GM12878 (cell line): Measurements from ENCODE around the gene COG2.

ENCODE experiments used
- CBFB ChIP-seq: IDR thresholded peaks from 2 replicates; pipeline ENCODE4 v1.6.1; 2016; ENCODE audit warnings: antibody characterized with exemption, low read depth
- CEBPB ChIP-seq, 2 experiments: fragments of 150-350 bp in 1 of 2; IDR thresholded peaks; 2 replicates each; pipeline ENCODE4 v1.6.1; 2012 to 2014; ENCODE audit warnings: low read depth in 2 of 2, low read length in 2 of 2, borderline replicate concordance in 1 of 2, inconsistent platforms in 1 of 2
- EGR1 ChIP-seq, 2 experiments: IDR thresholded peaks; 1 replicate in 1 of 2; 2 replicates in 1 of 2; pipeline ENCODE4 v1.6.1; 2011 to 2012; ENCODE audit warnings: low read depth in 2 of 2, low read length in 2 of 2, borderline replicate concordance in 1 of 2, mild to moderate bottlenecking in 1 of 2, moderate library complexity in 1 of 2
- FOS ChIP-seq: IDR thresholded peaks from 3 replicates; pipeline ENCODE4 v1.6.1; 2011; ENCODE audit warnings: borderline replicate concordance; ENCODE audit not compliant: insufficient read length; ENCODE audit errors: extremely low read depth
- GABPA ChIP-seq: IDR thresholded peaks from 2 replicates; pipeline ENCODE4 v1.6.1; 2014; ENCODE audit warnings: antibody characterized with exemption, low read depth, mild to moderate bottlenecking, inconsistent platforms
- JUND ChIP-seq: IDR thresholded peaks from 2 replicates; pipeline ENCODE4 v1.6.1; 2012; ENCODE audit warnings: low read depth, mild to moderate bottlenecking, low read length, improper control_type of control experiment, moderate library complexity
- POLR2AphosphoS5 ChIP-seq: IDR thresholded peaks from 2 replicates; pipeline ENCODE4 v1.6.1; 2011; ENCODE audit warnings: mild to moderate bottlenecking, low read length, inconsistent platforms
- POU2F2 ChIP-seq: IDR thresholded peaks from 3 replicates; pipeline ENCODE4 v1.6.1; 2011; ENCODE audit warnings: low read depth, mild to moderate bottlenecking, low read length, borderline replicate concordance
- RELA ChIP-seq: fragments of 450-650 bp; IDR thresholded peaks from 2 replicates; pipeline ENCODE4 v1.8.0; 2014; ENCODE audit warnings: borderline replicate concordance; ENCODE audit not compliant: partially characterized antibody
- TAF1 ChIP-seq: IDR thresholded peaks from 2 replicates; pipeline ENCODE4 v1.6.1; 2011; ENCODE audit warnings: mild to moderate bottlenecking, low read depth, low read length, borderline replicate concordance
- ZNF207 ChIP-seq: fragments of 450-650 bp; IDR thresholded peaks from 2 replicates; pipeline ENCODE4 v1.6.1; 2014; ENCODE audit warnings: antibody characterized with exemption, mild to moderate bottlenecking, borderline replicate concordance
- TF ChIP-seq, protein P1 (sequence below), 3 experiments: IDR thresholded peaks in 2 of 3; conservative IDR thresholded peaks in 1 of 3; 2 replicates each; pipeline ENCODE4 v1.5.1; 2011; ENCODE audit warnings: low read depth in 3 of 3, low read length in 3 of 3, mild to moderate bottlenecking in 3 of 3, control low read depth in 2 of 3, moderate library complexity in 2 of 3, inconsistent platforms in 1 of 3, mixed read lengths in 1 of 3; ENCODE audit not compliant: control insufficient read depth in 2 of 3, insufficient read depth in 1 of 3; ENCODE audit errors: extremely low read depth in 1 of 3
- TF ChIP-seq, protein P2 (sequence below): IDR thresholded peaks from 2 replicates; pipeline ENCODE4 v1.6.1; 2012; ENCODE audit warnings: low read depth, low read length, improper control_type of control experiment
- TF ChIP-seq, protein P3 (sequence below): fragments of 450-650 bp; formaldehyde crosslinking; IDR thresholded peaks from 2 replicates; pipeline ENCODE4 v1.4.0; 2020; ENCODE audit warnings: mild to moderate bottlenecking, moderate library complexity

DNA sequence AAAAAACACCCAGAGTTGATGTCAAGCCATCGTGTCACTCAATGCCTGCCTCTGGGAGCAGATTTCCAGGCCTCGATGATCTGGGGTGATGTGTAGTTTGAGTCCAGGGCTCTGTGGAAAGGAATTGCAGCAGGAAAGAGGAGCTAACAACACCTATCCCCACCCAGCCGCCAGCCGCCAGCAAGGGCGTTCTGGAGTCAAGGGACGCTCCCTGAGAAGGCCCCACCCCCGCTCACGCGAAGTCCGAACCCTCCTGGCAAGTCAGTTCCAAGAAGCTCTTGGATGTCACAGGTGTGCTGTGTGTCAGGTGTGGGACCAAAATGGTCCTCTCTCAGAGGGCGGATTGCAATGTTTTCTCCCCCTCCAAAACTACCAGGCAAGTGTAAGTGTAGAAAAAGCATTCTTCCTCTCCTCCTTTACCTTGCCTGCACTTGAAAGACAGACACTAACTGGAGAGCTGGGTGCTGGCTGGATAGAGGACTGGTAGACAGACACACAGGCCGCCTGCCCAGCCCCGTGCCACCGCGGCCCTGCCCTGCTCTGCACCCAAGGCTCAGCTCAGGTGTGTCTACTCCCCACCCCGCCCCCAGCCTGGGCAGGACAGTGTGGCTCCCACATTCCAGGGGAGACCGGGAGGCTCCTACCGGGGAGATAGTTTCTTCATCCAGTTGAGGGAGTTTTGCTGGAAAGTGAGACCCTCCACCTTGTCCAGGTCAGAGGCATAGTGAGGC is 63.2 kb downstream of the COG2 start:
- no peak for TF ChIP-seq CEBPB (IDR thresholded peaks at IDR 0.05; ENCODE audit: borderline replicate concordance in 1 of 2, low read depth in 2 of 2, low read length in 2 of 2)
- no peak for TF ChIP-seq EGR1 (IDR thresholded peaks at IDR 0.05; ENCODE audit: borderline replicate concordance in 1 of 2, low read depth in 2 of 2, low read length in 2 of 2)
- TF ChIP-seq, protein P1, sequence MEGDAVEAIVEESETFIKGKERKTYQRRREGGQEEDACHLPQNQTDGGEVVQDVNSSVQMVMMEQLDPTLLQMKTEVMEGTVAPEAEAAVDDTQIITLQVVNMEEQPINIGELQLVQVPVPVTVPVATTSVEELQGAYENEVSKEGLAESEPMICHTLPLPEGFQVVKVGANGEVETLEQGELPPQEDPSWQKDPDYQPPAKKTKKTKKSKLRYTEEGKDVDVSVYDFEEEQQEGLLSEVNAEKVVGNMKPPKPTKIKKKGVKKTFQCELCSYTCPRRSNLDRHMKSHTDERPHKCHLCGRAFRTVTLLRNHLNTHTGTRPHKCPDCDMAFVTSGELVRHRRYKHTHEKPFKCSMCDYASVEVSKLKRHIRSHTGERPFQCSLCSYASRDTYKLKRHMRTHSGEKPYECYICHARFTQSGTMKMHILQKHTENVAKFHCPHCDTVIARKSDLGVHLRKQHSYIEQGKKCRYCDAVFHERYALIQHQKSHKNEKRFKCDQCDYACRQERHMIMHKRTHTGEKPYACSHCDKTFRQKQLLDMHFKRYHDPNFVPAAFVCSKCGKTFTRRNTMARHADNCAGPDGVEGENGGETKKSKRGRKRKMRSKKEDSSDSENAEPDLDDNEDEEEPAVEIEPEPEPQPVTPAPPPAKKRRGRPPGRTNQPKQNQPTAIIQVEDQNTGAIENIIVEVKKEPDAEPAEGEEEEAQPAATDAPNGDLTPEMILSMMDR (IDR thresholded peaks at IDR 0.05 in 2 of 3, conservative IDR thresholded peaks at IDR 0.05 in 1 of 3; ENCODE audit: control insufficient read depth in 2 of 3, extremely low read depth in 1 of 3, insufficient read depth in 1 of 3, low read depth in 3 of 3, low read length in 3 of 3) = no peak
- TF ChIP-seq ZNF207 = no peak
- TF ChIP-seq, protein P2, sequence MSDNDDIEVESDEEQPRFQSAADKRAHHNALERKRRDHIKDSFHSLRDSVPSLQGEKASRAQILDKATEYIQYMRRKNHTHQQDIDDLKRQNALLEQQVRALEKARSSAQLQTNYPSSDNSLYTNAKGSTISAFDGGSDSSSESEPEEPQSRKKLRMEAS = no peak
- no peak for TF ChIP-seq JUND
- TF ChIP-seq TAF1 = no peak
- no peak for TF ChIP-seq GABPA
- no peak for TF ChIP-seq FOS
- no peak for TF ChIP-seq POLR2AphosphoS5
- TF ChIP-seq POU2F2 = no peak
- no peak for TF ChIP-seq CBFB
- TF ChIP-seq RELA = no peak
- TF ChIP-seq, protein P3, sequence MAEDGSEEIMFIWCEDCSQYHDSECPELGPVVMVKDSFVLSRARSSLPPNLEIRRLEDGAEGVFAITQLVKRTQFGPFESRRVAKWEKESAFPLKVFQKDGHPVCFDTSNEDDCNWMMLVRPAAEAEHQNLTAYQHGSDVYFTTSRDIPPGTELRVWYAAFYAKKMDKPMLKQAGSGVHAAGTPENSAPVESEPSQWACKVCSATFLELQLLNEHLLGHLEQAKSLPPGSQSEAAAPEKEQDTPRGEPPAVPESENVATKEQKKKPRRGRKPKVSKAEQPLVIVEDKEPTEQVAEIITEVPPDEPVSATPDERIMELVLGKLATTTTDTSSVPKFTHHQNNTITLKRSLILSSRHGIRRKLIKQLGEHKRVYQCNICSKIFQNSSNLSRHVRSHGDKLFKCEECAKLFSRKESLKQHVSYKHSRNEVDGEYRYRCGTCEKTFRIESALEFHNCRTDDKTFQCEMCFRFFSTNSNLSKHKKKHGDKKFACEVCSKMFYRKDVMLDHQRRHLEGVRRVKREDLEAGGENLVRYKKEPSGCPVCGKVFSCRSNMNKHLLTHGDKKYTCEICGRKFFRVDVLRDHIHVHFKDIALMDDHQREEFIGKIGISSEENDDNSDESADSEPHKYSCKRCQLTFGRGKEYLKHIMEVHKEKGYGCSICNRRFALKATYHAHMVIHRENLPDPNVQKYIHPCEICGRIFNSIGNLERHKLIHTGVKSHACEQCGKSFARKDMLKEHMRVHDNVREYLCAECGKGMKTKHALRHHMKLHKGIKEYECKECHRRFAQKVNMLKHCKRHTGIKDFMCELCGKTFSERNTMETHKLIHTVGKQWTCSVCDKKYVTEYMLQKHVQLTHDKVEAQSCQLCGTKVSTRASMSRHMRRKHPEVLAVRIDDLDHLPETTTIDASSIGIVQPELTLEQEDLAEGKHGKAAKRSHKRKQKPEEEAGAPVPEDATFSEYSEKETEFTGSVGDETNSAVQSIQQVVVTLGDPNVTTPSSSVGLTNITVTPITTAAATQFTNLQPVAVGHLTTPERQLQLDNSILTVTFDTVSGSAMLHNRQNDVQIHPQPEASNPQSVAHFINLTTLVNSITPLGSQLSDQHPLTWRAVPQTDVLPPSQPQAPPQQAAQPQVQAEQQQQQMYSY (CRISPR knock-in tag) = no peak
